Mesodermal cell (in vitro differentiated cells): ENCODE results near the gene ABCA13.

Experiments
- H3K27ac ChIP-seq: 2 replicates; pipeline ENCODE4 v1.7.0; 2013; ENCODE audit warnings: mild to moderate bottlenecking, low read depth, low read length, moderate library complexity; ENCODE audit not compliant: severe bottlenecking
- H3K36me3 ChIP-seq: 2 replicates; pipeline ENCODE4 v1.7.1; 2013; ENCODE audit warnings: mild to moderate bottlenecking, low read length, moderate library complexity; ENCODE audit not compliant: control insufficient read depth, insufficient read depth
- H3K4me1 ChIP-seq: one replicate; pipeline ENCODE4 v1.7.1; 2013; ENCODE audit warnings: mild to moderate bottlenecking, low read length; ENCODE audit not compliant: insufficient read depth, control insufficient read depth, poor library complexity, severe bottlenecking
- H3K4me3 ChIP-seq: 2 replicates; pipeline ENCODE4 v1.7.0; 2013; ENCODE audit warnings: low read length, control low read depth, mild to moderate bottlenecking; ENCODE audit not compliant: insufficient read depth, poor library complexity, severe bottlenecking; ENCODE audit errors: extremely low read depth
- H3K9me3 ChIP-seq: 2 replicates; pipeline ENCODE4 v1.7.1; 2013; ENCODE audit warnings: mild to moderate bottlenecking, low read length, moderate library complexity; ENCODE audit not compliant: control insufficient read depth
- WGBS, 2 experiments: methylation state at CpG; one replicate each; pipeline ENCODE4 v1.1.5; 2013; ENCODE audit warnings: missing lambda C conversion rate in 2 of 2; ENCODE audit not compliant: insufficient coverage in 2 of 2; 5-methylcytosine and 5-hydroxymethylcytosine counted together

ABCA13 gene

DNA sequence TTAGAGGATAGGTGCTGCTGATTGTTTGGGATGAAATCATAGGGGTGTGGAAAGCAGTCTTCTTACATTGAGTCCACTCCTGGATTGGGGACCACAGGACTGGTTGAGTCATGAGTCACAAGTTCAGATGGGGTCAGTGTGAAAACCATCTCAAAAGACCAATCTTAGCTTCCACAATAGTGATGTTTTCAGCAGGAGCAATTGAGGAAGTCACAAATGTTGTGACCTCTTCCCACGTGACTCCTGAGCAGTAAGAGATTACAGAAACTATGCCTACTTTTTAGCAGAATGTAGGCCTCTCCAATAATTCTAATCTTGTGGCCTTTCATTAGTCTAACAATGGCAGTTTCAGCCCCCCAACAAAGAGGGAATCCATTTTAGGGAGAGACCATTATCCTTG is 496.1 kb downstream of the ABCA13 start:
- H3K9me3 ChIP-seq, result no peaks in the 10 kb centered on the region
- H3K36me3 ChIP-seq, result no peaks in the 10 kb centered on the region
- H3K4me3 ChIP-seq, result no peak overlapping the region
- WGBS, 2 experiments, result 71 to 100% methylated on average over 1 of the region's 1 CpG
- H3K4me1 ChIP-seq, result no peaks in the 10 kb centered on the region
- H3K27ac ChIP-seq, result no peak overlapping the region

DNA sequence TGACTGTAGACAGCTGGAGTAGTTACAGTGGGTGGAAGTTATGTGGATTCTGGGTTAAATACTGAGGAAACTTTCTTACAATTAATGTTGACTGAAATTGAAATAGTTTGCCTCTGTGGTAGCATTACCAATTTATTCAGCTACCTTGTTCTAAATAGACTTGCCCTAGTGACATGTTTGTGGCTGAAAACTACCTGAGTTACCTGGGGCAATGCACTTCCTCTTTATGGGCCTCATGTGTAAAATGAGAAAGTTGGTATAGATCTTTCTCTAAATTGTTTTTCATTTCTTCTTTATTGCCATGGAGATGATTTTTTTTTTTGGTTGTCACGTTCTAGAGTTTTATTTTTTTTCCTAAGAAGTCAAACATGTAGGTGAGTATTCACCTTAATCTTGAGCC is 500.4 kb downstream of the ABCA13 start:
- Histone ChIP-seq H3K9me3 (no peaks in the 10 kb centered on the region), H3K4me3 (no peak overlapping the region), H3K4me1 (no peaks in the 10 kb centered on the region), H3K36me3 (no peaks in the 10 kb centered on the region), H3K27ac (no peak overlapping the region)
- WGBS, 2 experiments, result no CpG with 5 or more reads among the region's 1 CpG

DNA sequence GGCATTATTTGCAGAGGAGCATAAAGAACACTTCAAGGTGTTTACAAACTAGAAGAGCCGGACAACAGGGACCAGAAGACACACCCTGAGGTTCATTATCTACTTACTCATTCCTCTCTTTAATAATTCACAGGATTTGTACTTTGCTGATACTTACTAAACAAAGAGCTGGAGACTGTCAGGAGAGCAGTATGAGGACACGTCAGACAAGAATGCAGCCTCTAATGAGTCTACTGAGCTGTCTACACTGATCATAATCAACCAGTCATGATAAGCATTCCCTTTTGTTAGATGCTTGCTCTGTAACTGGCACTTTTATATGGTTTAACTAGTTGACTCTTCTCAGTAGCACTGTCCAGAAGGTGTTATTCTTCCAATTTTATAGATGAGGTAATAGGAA is 509.7 kb downstream of the ABCA13 start:
- Histone ChIP-seq H3K9me3 (no peaks in the 10 kb centered on the region), H3K27ac (no peak overlapping the region), H3K4me3 (no peak overlapping the region), H3K36me3 (no peaks in the 10 kb centered on the region), H3K4me1 (peaks cover 7% of the 10 kb centered on the region)
- 71% methylated on average over 1 of the region's 2 CpGs; no CpG with 5 or more reads in 1 of the 2 experiments for WGBS, 2 experiments

DNA sequence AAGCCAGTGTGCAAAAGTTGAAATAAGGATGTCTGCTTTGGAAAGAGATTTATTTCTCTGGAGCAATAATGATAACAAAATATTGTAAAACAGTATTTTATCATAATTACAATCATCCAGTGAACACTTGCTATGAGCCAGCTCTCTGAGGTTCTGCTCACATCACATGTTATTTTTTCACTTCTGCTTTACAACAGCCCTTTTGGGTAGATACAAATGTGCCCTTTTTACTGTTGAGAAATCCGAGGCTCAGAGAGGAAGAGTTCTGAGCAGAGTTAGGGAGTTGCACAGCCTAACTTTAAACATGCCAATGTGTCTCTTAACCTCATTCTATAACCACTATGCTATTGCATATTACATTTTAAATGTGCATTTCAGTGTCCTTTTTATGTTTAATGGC is 520.5 kb downstream of the ABCA13 start:
- WGBS, 2 experiments, result no CpG with 5 or more reads among the region's 1 CpG
- no peak overlapping the region for H3K4me3 ChIP-seq
- H3K36me3 ChIP-seq, result no peaks in the 10 kb centered on the region
- no peaks in the 10 kb centered on the region for H3K4me1 ChIP-seq
- H3K27ac ChIP-seq, result no peak overlapping the region
- H3K9me3 ChIP-seq, result no peaks in the 10 kb centered on the region
